ENCODE data around the gene ZBTB20.

ZBTB20 gene

DNA sequence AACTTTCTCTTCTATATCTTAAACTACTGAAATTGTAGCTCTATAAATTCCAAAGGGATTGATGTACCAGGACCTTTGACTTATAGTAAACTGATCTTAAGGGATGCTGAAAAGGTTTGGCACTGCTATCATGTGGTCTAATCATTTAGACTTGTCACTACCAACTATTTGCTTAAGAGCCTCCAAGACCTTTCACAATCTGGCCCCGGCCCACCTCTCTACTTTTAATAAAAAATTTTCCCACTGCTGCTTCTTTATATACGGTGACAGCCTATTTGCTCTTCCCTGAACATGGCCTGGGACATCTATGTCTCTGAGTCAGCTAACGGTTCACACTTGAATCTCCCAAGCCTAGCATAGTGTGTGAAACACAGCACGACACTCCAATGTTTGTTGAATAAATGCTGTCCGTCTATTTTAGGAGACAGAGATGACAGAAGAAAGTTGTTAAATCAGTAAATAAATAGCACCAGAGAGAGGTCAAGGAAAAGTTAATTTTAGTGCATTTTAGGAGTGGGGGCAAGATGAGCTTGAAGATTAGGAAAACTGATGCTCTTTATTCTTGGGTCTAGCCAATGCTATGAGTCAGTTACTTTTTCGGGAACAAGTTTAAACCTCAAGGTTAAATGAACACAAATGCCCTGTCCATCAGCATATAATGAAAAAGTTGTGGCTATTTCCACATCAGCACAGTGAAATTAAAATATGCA is 640.3 kb downstream of the ZBTB20 start:
- DNase-seq = no peak

DNA sequence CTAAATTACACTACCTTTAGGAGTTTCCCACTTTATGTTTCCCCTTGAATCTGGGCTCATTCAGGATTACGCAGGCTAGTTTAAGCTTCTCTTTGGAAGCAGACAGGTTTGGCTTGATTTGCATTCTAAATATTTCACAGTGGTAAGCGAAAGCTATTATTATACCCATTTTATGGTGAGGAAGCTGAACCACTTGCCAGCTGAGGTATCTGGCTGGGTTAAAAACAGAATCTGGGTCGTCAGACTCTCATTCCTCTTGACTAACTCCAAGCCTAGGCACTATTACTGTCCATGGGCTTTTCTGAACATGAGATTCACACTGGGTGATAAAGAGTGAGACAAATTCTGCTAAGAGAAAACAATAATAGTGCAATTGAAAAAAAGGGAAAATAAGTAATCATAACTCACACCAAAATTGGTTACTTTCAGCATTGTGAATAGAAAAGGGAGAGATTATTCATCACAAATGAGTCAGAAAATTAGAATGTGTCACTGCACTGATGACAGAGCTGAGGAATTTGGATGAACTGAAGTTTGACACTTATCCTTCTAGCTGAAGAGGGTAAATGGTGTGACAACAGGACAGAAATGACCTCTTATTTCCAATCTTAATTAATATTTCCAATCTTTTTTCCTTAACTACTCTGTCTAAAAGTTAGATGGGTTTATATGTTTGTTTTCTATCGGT is 642.0 kb downstream of the ZBTB20 start:
- DNase-seq = no peak

DNA sequence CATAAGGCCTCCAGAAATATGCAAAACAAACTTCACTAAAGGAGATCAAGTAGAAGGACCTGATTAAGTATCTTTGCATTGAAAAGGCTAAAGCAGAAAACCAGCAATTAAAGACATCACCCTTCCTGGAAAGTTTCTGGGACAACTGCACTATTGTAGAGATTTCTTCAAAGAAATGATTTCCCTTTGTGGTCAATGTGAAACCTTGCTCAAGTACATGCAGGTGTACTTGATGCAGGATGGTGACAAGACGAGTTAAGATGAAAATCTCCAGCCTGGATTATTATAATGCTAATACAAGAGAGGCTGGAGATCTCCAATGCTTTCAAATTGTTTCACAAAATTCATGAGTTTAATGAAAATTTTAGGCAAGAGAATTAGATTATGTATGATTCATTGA is 644.9 kb downstream of the ZBTB20 start:
- no peak for DNase-seq

DNA sequence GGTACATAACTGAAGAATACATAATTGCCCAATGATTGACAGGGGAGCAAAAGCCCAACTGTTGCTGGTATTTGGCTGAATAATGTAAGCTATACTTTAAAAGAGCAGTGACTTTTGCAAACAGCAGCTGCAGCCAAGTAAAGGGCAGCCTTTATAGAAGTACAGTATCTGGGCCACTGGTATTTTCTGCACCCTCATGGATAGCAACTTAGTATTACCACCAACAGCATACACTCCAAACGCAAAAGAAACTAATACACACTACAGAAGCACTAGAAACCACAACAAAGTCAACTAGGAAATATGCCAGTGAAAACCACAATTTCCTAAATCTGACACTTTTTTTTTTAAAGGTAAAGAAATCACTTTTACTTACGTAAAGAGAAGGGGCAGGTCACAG is 647.1 kb downstream of the ZBTB20 start:
- no peak for DNase-seq

DNA sequence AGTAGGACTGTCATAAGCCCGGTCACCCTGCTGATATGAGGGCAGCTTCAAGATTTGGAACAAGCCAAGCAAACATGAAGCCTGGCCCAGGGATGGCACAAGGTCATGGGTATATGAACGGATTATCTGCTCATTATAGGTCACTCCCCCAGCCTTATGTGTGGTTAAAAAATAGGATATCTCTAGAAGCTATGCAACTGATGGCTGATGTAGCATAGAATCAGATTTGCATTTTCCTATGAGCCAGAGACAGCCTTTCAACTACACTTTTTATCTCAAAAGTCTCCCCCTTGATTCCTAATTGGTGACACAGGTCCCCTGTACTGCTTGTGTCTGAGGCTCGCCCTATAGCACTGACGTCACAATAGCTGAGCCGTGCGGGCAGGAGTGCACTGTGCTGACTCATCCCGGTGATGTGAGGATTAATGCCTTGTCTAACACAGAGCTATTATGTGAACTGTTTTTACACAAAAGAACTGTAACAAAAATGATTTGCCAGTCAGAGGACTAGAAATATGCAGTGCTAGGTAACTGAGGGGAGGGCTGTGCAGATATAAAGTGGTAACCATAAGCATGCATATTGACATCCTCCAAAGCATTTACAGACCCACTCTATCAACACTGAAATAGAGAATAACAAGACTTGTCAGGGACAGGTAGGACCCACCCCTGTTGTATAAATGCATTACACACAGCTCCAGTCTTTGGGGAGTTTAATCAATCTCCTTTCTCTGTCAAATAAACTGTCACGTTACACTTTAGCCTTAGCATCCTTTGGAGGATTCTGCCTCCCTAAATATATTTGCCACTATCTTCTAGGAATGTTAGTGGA is 648.3 kb downstream of the ZBTB20 start:
- no peak for DNase-seq

DNA sequence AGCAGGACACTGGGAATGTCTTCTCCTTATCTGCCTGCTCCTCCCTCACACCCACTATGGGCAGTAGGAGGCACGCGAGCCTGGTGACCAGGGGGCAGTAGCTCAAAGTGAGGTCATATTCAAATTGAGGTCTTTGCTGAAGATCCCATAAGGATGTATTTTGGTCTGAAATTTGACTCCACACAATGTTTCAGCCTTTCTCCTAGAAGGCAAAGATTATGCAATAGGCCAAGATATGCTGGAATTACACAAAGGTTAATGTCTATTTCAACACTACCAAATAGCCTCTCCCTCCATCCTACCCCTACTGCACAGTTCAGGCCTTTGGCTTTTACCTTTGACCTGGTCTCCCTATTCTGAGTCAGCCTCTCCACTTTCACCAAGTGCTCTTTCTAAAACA is 650.2 kb downstream of the ZBTB20 start:
- DNase-seq = no peak

DNA sequence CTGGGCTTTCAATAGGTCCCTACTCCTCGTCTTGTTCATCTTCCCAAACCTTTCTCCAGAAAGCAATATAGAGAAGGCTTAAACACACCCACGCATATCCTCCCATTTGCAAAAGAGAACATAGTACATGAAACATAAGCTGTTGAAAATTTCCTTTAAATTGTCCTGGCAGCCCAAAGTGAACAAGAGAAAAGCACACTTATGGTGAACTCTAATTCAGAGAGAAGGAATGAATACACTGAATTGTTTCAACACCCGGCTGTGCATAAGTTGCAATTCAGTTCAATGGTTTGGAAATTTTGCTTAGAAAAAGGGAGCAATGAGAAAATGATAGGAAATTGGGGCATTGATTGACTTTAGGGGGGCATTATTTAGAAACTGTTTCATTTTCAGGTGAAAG is 650.6 kb downstream of the ZBTB20 start:
- DNase-seq = no peak

DNA sequence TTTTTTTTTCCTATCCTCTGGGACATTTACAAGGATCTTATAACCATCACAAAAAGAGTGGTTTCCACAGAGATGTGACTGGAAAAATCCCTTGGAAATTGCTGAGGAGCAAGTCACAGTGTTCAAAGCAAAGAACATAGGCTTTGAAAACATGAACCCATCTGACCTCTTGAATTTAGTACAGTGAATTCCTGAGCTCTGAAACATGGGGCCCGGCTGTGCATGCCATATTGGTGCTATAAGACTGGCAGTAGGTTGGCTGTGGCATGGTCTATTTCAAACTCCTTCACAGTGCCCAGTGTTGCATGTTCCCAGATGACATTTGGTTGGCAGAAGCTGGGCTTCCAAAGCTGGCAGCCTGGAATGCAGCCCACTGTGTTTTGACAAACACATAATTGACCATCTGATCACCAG is 651.1 kb downstream of the ZBTB20 start:
- DNase-seq = no peak

DNA sequence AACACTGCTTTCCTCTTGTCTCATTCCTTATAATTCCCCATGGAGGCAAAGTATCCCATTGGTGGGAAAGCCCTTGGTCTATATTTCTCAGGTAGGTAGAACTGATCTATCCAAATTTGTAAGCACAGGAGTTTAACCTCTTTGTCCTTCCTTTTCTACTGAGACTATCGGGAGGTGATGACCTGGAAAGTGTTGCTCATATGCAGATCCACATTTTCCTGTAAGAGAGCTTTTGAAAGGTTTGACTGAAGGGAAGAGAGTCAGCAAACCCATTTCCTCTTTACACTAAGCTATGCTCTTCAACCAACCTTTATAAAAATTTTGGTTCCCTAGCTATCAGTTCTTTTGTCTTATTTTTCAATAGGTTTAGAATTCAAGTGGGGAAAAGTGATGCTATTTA is 652.6 kb downstream of the ZBTB20 start:
- no peak for DNase-seq

DNA sequence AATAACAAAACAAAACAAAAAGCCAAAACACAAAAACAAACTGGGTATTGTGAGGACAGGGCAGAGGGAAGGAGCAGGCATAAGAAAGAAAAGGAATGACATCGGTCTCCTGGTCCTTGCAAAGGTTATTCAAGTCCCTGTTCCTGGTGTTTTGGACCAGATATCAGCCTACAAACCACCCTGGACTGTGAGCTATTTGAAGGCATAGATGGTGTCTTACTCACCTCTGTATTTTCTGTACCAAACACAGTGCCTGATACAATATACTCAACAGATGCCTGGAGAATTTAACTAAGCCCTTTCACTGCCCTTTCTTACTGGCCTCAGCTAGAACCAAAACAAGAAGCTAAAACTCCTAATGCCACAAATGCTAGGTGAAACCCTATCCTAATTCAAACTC is 656.3 kb downstream of the ZBTB20 start:
- DNase-seq = no peak

DNA sequence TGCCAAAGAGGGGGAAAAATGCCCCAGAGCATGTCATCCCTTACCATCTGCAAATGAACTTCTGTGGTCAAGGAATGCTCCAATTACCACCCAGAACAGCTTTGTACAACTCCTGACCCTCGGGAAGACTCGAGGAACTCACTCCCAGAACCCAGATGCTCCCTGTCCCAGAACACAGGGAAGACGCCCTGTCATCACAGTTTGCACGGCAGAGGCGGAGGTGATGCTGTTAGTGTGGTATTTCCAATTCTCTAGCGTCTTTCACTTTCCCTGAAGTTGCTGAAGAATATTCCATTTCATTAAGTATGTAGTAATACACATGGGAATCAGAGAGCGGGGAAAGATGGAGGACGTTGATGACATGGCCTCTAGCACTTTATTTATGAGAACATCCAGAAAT is 659.6 kb downstream of the ZBTB20 start:
- no peak for DNase-seq

DNA sequence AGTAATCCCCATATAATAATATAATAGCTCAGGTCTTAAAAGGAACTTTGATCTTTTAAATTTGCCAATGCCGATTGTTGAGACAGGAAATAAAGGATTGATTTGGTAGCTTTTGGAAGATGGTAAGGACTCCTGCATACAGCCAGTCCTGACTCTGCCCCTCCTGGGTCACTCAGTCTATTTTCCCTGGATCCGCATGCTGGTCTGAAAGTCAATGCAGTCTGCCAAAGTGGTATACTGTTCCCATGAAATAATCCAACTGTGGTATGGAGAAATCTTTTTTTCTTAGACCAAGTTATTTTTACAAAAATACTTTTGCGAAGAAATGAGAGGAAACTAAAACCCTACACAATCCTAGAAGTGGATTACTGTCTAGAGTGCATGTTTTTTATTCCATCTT is 662.2 kb downstream of the ZBTB20 start:
- DNase-seq = no peak

DNA sequence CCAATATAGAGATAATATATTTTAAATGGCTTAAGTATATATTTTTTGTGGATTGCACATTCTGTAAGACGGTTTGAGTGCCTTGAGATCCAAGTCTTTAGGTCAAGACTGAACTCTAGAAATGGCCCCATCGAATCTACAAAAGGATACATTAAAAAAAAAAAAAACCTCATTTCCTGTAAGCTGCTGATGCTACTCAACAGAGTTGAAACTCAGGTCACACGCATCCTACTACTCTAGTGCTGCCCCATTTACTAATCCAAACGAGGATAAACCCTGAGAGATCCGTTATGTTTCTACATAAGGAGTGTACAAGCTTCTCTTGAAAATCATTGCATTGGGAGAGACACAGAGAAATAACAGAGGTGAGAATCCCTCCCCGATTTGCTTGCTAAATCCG is 666.0 kb downstream of the ZBTB20 start:
- no peak for DNase-seq

DNA sequence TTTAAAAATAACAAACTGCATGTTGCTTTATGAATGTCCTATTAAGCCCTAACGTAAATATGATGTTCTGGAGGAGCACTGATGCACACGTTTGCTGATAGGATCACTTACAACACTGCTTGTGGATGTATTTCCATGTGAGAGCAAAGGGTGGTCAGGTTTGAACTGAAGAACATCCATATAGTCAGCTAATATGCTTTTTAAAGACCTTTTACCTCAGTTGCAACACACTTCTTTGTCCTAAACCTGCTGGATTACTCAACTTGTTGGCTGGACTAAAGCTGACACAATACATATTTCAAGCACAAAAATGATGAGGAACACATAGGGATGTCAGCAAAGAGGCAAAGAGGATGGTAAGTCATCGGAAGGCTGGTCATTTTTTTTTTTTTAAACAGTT is 666.6 kb downstream of the ZBTB20 start:
- no peak for DNase-seq

DNA sequence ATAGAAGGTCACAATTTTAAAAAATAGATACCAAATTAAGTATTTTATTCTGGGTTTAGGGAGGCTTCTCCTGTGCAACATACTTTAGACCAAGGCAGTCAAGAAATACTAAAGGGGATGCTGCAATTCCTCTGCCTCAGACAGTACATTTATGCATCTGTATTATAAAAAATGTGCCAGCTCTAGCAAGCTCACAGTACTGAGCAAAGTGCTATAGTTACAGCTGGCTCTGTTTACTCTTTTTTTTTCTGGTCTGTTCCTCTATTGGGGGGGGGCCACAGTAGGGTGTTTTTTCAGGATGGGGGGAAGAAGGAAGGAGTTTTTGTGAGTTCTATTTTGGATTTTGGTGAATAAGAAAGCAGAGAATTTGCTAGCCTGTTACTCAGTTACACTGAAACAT is 668.3 kb downstream of the ZBTB20 start:
- DNase-seq = no peak

DNA sequence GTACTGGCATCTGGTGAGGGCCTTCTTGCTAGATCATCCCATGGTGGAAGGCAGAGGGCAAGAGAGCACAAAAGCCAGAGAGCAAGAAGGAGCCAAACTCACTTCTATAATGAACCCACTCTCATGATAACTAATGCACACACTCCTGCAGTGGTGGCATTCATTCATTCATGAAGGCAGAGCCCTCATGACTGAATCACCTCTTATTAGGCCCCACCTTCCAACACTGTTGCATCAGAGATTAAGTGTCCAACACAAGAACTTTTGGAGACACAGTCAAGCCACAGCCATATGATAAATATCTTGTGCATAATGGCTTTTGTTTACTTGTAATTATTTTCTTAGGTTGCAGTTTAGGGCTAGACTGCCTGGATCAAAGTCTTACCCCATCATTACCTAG is 670.6 kb downstream of the ZBTB20 start:
- no peak for DNase-seq

DNA sequence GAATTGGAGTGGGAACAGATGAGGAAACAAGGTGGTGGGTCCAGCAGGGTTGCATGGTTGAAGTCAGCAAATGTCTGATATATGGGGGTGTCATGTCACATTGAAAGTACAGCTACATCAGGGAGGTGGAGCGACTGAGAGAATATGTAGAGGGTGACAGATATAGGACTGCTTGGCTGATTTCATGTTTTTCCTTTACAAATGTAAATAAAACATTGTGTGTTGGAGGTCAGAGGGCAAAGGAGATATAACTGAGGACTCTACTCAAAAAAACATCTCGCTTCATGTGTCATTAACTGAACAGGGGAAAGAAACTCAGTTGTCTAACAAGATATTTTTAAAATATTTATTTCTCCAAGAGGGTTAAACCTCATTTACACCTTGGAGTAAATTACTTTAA is 675.6 kb downstream of the ZBTB20 start:
- DNase-seq = no peak

DNA sequence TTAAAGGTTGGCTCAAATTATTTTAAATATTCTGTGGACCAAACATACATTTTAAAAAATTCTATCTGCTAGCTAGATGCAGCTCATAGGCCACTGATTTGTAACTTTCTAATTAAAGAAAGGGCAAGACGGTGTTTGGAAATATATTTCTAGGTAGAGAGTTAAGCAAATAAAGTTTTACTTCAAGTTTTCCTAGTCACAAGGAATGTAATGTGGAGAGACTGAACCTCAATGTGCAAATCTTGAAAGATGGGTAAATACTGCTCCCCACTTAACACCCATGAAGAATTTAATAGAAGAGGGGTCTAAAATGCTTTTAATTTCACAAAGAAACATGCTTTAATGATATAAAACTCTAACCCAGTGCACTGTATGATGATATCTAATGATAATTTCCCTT is 678.0 kb downstream of the ZBTB20 start:
- no peak for DNase-seq

DNA sequence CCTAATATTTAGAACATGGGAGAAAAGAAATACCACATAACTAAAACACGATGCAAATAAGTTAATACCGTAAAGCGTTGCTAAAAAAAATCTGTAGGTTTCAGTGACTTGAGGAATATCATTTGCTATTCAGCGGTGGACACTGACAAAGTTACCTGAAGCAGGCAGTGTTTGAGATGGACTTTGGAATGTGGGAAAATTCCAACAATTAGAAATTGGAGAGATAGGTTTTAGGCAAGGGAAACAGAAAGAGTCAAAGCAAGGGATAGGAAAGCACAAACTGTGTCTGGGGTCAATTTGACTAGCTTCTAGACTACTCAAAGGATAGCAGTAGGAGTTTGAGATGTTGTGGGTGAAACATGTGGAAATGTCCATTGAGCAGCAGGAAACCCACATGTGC is 680.3 kb downstream of the ZBTB20 start:
- DNase-seq = no peak

DNA sequence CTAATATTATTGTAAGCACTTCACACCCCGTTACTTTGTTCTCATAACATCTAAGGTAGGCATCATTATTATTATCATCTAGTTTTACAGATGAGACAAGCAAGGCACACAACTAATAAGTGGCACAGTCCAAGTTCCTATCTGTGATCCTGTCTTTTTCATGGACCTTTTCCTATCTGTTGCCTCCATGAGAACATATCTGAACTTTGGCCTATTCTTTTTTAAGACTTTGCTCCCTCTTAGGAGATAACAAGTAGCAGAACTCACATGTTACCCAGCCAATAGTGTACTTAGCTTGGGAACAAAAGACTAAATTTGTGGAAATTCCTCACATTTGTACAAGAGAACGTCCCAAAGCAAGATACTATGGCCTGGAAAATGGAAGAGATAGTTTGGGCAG is 680.8 kb downstream of the ZBTB20 start:
- DNase-seq = no peak

DNA sequence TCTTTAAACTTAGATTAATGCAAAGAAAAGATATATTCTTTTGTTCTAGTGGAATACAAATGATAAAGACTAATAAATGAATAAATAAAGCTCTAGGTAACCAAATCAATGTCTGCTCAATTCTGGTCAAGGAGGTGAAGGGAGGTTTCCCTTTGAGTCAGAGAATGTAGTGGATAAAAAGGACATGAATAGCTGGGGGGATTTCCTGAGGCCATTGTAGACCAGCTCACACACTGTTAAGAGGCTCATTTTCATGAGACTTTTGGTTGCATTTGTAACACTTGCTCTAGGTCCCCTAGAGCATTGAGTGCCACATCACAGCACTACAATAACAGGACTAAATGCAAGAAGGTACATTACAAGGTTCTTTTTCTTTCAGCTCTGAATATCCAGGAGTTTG is 682.5 kb downstream of the ZBTB20 start:
- no peak for DNase-seq

DNA sequence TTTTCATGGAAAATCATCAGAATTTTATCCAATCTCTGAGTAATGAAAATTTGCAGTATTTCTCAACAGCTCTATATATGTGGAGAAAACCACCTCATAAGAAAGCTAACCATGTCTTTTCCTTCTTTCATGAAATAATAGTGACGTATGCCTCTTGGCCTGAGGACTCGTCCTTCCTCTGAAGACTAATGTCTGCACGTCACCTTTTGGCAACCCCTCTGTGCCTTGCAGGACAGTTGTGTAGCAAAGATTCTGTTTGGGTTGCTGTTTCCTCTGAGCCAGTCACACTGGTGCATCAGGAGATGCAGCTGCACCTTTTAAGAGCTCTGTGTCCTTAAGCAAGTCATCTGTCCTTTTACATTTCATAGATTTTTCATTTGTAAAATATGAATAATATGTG is 684.3 kb downstream of the ZBTB20 start:
- no peak for DNase-seq

DNA sequence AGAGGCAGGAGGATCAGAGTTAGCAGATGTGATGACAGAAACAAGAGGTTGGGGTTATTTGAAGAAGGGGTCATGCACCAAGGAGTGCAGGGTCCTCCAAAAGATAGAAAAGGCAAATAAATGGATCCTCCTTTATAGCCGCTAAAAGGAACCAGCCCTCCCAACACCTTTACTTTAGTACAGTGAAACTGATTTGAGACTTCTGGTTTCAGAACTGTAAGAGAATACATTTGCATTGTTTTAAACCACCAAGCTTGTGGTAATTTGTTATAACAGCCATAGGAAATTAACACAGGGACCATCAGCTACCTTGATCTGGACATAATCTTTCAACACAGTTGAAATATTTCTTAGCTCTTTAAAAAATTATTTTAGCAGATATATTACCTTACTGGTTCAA is 686.6 kb downstream of the ZBTB20 start:
- DNase-seq = no peak

DNA sequence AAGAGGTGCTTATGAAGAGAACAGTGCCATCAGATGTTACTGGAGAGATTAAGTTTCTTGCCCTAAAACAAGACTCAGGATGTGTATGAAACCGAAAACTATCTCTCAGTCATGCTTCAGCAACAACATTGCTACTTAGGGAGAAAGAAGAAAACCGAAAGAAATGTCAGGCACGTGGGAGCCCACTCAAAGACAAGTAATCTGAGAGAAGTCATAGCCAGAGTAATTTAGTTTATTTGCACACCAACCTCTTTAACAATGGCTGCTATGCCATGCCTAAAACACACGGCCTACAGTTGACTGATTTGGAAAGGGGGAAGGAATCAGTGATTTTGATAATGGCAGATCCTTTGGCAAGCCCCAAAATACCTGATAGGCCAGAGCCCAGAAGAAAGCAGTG is 690.3 kb downstream of the ZBTB20 start:
- no peak for DNase-seq

All from T-helper 9 cell (primary cell).